ENCODE data around the gene ARHGAP21. TPM values are rescaled to one million over a fixed set of nuclear protein-coding genes. Genes with fewer than 3 reads are reported as not detected.

ARHGAP21 gene
- total and polyA plus RNA-seq, 2 donors from 2014 or later, result 12.7 to 74.3 TPM

DNA sequence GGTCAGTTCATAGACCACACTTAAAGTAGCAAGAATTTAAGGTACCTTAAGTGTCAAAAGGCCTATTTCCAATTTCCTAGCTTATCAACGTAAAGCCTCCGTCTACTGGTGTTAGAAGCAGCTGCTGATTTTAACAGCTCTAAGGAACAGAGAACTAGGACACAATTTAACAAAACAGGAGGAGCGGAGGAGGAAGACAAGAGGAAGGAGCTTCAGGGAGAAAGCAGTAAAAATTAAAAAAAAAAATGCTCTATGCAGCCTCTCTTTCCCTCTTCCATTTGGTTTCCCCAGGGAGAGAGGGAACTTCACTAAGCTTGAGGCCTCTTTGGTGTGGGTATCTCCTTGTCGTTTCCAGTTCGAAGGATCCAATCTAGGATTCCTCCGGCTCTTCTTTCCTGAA is 22.7 kb downstream of the ARHGAP21 start:
- DNase-seq (no peak), FAIRE-seq (no peak)
- H3K4me3 ChIP-seq (ENCODE audit: low read length in 3 of 3), result no peak overlapping the region
- TF ChIP-seq, protein P1, sequence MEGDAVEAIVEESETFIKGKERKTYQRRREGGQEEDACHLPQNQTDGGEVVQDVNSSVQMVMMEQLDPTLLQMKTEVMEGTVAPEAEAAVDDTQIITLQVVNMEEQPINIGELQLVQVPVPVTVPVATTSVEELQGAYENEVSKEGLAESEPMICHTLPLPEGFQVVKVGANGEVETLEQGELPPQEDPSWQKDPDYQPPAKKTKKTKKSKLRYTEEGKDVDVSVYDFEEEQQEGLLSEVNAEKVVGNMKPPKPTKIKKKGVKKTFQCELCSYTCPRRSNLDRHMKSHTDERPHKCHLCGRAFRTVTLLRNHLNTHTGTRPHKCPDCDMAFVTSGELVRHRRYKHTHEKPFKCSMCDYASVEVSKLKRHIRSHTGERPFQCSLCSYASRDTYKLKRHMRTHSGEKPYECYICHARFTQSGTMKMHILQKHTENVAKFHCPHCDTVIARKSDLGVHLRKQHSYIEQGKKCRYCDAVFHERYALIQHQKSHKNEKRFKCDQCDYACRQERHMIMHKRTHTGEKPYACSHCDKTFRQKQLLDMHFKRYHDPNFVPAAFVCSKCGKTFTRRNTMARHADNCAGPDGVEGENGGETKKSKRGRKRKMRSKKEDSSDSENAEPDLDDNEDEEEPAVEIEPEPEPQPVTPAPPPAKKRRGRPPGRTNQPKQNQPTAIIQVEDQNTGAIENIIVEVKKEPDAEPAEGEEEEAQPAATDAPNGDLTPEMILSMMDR (IDR thresholded peaks at IDR 0.05; ENCODE audit: borderline replicate concordance, extremely low read depth, insufficient read depth), result no peak
- no peaks in the 10 kb centered on the region for H3K36me3 ChIP-seq (ENCODE audit: control insufficient read depth in 2 of 3, insufficient read depth in 3 of 3, low read length in 3 of 3)
- H3K9ac ChIP-seq (ENCODE audit: low read length in 3 of 3), result no peak overlapping the region
- H3K4me1 ChIP-seq (ENCODE audit: control insufficient read depth in 2 of 3, insufficient read depth in 2 of 3, low read depth in 1 of 3, low read length in 3 of 3), result peaks cover 0 to 3% (median 0%) of the 10 kb centered on the region in 3 donors
- H3K27ac ChIP-seq (ENCODE audit: low read depth in 2 of 2, low read length in 2 of 2), result no peak overlapping the region
- intact Hi-C loops (cut with DNase I), result no loop called here
- H3K9me3 ChIP-seq (ENCODE audit: control insufficient read depth in 2 of 3, insufficient read depth in 1 of 3, low read length in 3 of 3), result no peaks in the 10 kb centered on the region
- H3K27me3 ChIP-seq (ENCODE audit: control insufficient read depth, insufficient read depth, low read length), result no peaks in the 10 kb centered on the region

DNA sequence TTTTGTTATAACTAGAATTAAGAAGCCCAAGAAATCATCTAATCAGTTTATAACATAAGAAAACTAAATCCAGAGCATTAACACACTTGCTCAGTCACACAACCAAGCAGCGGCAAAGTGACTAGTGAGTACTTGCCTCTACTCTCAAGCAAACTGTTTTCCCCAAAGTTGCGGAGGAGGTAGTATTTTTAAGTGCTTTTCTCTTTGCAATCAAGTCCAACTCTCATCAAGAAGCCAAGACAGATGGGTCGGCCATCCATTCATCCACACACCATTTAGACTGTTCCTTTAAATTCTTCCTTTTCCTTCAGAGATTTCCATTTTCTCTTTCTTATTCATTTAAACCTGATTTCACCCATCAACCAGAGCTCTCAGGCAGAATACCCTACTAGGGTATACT is 25.4 kb downstream of the ARHGAP21 start:
- TF ChIP-seq, protein P1 (IDR thresholded peaks at IDR 0.05; ENCODE audit: borderline replicate concordance, extremely low read depth, insufficient read depth), result no peak
- Histone ChIP-seq H3K9me3 (ENCODE audit: control insufficient read depth in 2 of 3, insufficient read depth in 1 of 3, low read length in 3 of 3) (no peaks in the 10 kb centered on the region), H3K4me1 (ENCODE audit: control insufficient read depth in 2 of 3, insufficient read depth in 2 of 3, low read depth in 1 of 3, low read length in 3 of 3) (peaks cover 0 to 3% (median 0%) of the 10 kb centered on the region in 3 donors), H3K9ac (ENCODE audit: low read length in 3 of 3) (no peak overlapping the region), H3K27ac (ENCODE audit: low read depth in 2 of 2, low read length in 2 of 2) (no peak overlapping the region), H3K4me3 (ENCODE audit: low read length in 3 of 3) (no peak overlapping the region), H3K27me3 (ENCODE audit: control insufficient read depth, insufficient read depth, low read length) (no peaks in the 10 kb centered on the region), H3K36me3 (ENCODE audit: control insufficient read depth in 2 of 3, insufficient read depth in 3 of 3, low read length in 3 of 3) (no peaks in the 10 kb centered on the region)
- FAIRE-seq, result no peak
- DNase-seq, result no peak
- intact Hi-C loops (cut with DNase I), result no loop called here

DNA sequence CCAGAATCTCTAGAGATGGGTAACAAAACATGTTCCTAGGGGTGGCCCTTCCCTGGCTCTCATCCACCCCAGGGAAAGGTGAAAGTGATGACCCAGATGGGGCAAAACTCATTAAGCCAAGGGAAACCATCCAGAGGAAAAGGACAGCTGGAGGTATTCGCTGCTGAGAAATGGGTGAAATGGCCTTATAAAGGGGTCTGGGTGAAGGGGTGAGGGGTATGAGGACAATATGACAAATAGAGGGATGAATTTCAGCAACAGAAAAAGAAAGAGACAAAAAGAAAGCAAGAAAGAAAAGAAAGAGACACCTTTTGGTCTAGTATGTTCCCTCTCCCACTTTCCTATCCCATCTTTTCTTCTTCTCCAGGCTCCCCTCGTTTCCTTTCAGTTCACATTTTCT is 26.6 kb downstream of the ARHGAP21 start:
- H3K4me3 ChIP-seq (ENCODE audit: low read length in 3 of 3), result no peak overlapping the region
- intact Hi-C loops (cut with DNase I), result no loop called here
- TF ChIP-seq, protein P1 (IDR thresholded peaks at IDR 0.05; ENCODE audit: borderline replicate concordance, extremely low read depth, insufficient read depth), result no peak
- no peaks in the 10 kb centered on the region for H3K36me3 ChIP-seq (ENCODE audit: control insufficient read depth in 2 of 3, insufficient read depth in 3 of 3, low read length in 3 of 3)
- no peaks in the 10 kb centered on the region for H3K27me3 ChIP-seq (ENCODE audit: control insufficient read depth, insufficient read depth, low read length)
- no peaks in the 10 kb centered on the region for H3K9me3 ChIP-seq (ENCODE audit: control insufficient read depth in 2 of 3, insufficient read depth in 1 of 3, low read length in 3 of 3)
- DNase-seq (no peak), FAIRE-seq (no peak)
- no peak overlapping the region for H3K27ac ChIP-seq (ENCODE audit: low read depth in 2 of 2, low read length in 2 of 2)
- no peak overlapping the region for H3K9ac ChIP-seq (ENCODE audit: low read length in 3 of 3)
- peaks cover 0 to 3% (median 0%) of the 10 kb centered on the region in 3 donors for H3K4me1 ChIP-seq (ENCODE audit: control insufficient read depth in 2 of 3, insufficient read depth in 2 of 3, low read depth in 1 of 3, low read length in 3 of 3)

DNA sequence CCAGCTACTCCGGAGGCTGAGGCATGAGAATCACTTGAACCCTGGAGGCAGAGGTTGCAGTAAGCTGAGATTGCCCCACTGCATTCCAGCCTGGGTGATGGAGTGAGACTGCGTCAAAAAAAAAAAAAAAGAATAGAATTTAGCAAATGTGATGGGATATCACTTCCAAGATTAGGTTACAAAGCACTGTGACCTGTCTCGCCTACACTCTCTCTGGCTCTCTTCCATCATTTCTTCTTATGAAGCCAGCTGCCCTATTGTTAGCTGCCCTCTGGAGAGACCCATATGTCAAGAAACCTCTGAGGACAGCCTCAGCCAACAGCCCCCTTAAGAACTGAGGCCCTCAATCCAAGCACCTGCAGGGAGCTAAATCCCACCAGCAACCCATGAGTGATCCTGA is 28.2 kb downstream of the ARHGAP21 start:
- no peak overlapping the region for H3K4me3 ChIP-seq (ENCODE audit: low read length in 3 of 3)
- intact Hi-C loops (cut with DNase I), result no loop called here
- DNase-seq (peak in 1 of 5 donors; percentile 8), FAIRE-seq (no peak)
- H3K27ac ChIP-seq (ENCODE audit: low read depth in 2 of 2, low read length in 2 of 2), result no peak overlapping the region
- H3K36me3 ChIP-seq (ENCODE audit: control insufficient read depth in 2 of 3, insufficient read depth in 3 of 3, low read length in 3 of 3), result no peaks in the 10 kb centered on the region
- peaks cover 0 to 3% (median 0%) of the 10 kb centered on the region in 3 donors for H3K4me1 ChIP-seq (ENCODE audit: control insufficient read depth in 2 of 3, insufficient read depth in 2 of 3, low read depth in 1 of 3, low read length in 3 of 3)
- TF ChIP-seq, protein P1 (IDR thresholded peaks at IDR 0.05; ENCODE audit: borderline replicate concordance, extremely low read depth, insufficient read depth), result no peak
- H3K27me3 ChIP-seq (ENCODE audit: control insufficient read depth, insufficient read depth, low read length), result no peaks in the 10 kb centered on the region
- H3K9me3 ChIP-seq (ENCODE audit: control insufficient read depth in 2 of 3, insufficient read depth in 1 of 3, low read length in 3 of 3), result no peaks in the 10 kb centered on the region
- H3K9ac ChIP-seq (ENCODE audit: low read length in 3 of 3), result no peak overlapping the region

Data from kidney (tissue), 14 donors.